Measurements from ENCODE around the gene HNRNPLL. TPM values are rescaled to one million over a fixed set of nuclear protein-coding genes. Genes with fewer than 3 reads are reported as not detected.

Gene HNRNPLL
- total RNA-seq (2022; extraction: Qiagen RNA extraction; ENCODE audit: low read depth): 20.9 to 28.9 TPM (median 27.3 TPM) in 5 replicates

GRCh38 chr2:38602732-38603401, at the start of gene HNRNPLL:
TSS of gene HNRNPLL (minus strand) at chr2:38602928. CDS start at chr2:38602626, 302 bp downstream.

Other genes with a start within 250 kb of the HNRNPLL start
- gene ATL2, start 225.7 kb downstream of the HNRNPLL start, total RNA-seq (2022; extraction: Qiagen RNA extraction; ENCODE audit: low read depth): 45.8 to 71.6 TPM (median 54.4 TPM) in 5 replicates
- 16.3 to 21.3 TPM (median 18.4 TPM) in 5 replicates for gene GALM, start 63.2 kb upstream of the HNRNPLL start, total RNA-seq (2022; extraction: Qiagen RNA extraction; ENCODE audit: low read depth)
- gene SRSF7, start 148.4 kb upstream of the HNRNPLL start, total RNA-seq (2022; extraction: Qiagen RNA extraction; ENCODE audit: low read depth): 308 to 411 TPM (median 332 TPM) in 5 replicates
- gene GEMIN6, start 175.3 kb upstream of the HNRNPLL start, total RNA-seq (2022; extraction: Qiagen RNA extraction; ENCODE audit: low read depth): 40.5 to 47.2 TPM (median 44.0 TPM) in 5 replicates